GM18517 (cell line): ENCODE measurements around the gene ITGB2.

ENCODE experiments used
- ATAC-seq: cut with Tn5 transposase; IDR thresholded peaks from one replicate; pipeline ENCODE4 v1.9.1; 2021; ENCODE audit warnings: mild to moderate bottlenecking, moderate library complexity; ENCODE audit not compliant: unreplicated experiment

The ITGB2 gene

DNA sequence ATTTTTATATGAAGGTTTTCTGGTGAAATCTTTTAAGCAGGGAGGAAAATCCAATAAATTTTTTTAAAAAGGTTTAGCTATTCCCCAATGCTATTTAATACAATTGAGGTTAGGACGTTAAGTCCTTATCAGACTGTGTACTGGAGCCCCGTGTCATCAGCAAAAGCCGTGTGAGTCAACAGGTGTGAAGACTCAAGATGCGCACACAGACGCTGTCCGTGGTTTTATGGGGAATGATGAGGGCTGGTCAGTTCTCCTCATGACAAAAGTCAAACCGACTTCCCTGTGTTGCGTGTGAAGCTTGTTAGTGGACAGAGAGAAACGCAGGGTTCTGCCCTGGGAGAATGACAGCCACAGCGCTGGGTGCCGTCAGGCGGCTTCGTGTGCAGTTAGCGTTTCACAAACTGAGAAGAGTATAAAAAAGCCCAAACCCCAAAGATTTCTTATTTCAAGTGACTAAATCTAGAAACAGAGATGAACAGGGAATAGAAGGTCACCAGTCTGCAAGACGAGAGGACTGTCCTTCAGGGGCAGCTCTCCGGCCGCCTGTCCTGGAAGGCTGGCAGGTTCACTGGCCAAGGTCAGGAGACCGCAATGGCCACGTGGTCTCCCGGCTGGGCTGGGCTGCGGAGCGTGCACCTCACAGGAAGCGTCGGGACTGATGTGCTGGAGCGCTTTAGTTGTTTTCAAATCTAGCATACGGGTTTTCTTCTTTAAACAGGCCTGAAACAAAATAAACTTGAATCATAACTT lies 69.6 kb downstream of the ITGB2 start:
- ATAC-seq = no peak

DNA sequence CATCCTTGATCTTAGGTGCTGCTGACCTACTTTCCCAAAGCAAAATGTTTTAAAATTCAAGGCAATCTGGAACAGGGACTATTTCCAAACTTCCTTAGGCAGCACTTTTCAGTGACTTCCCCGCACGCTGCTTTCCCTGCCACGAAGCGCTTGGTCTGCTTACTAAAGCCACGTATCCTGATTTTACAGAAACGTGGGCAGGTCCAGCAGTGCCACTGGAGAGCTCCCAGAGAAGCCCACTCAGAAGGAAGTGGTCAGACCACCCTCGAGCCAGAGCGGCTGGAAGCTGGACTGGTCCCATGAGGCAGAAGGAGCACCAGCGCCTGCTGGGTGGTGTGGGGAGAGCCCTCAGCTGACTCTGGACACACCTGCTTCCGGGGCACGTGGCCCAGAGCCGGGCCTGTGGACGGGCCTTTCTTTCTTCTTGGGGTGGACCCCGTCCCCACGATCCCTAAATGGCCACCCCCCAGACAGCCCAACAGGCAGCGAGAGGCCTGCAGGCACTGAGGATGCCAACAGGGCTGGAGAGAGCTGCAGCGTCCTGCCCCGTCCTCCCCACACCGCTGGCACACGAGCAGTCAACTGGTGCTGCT lies 70.4 kb downstream of the ITGB2 start:
- no peak for ATAC-seq

DNA sequence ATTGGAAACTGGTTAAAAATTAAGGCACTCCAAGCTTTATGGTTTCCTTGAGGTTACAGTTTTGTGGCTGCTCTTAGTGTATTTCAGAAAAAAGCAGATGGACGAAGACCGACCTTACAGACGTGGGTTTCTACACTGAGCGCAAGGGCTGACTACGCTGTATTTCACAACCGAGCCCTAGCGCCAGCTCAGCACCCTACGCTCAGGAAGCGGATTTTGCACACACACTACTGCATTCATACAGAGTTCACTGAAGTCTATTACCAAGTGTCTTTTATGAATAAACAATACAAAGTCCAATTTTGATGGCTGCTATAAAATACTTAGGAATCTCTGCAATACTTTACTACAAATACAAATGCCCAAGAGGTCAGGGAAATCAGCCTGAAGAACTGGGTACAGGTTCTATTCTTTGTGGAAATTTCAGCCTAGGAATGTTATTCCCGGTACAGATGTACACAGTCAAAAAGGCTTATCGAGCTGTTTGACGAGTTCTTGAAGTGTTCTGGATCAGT lies 71.0 kb downstream of the ITGB2 start:
- ATAC-seq = no peak

DNA sequence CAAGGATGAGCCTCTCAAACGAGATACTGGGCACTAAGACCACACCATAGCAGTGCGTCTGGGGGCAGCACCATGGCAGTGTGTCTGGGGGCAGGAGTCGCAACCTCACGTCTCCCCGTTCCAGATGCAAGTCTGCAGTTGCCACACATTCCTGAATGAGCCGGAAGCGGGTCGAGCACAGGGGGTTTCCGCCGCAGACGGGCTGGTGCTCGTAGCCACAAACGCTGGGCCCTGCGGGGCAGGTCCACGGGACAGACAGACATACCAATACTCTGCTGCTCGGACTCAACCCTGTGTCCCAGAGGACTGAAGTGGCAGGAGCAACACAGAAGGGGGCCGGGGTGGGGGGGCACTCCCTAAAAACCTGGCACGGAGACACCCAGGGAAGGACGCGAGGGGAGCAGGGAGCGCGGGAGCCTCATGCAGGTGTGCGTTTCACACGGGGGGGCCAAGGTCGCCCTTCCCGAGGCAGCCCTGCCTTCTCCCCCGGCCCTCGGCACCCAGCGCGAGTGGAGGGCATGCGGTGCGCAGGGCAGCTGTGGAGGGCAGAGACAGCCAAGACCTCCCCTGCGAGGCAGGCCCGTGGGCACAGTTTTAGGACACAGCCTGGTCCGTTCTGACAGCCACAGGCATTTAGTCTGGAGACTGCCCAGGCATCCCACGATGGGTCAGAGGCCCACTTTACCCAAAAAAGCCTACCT lies 71.7 kb downstream of the ITGB2 start:
- ATAC-seq = no peak

DNA sequence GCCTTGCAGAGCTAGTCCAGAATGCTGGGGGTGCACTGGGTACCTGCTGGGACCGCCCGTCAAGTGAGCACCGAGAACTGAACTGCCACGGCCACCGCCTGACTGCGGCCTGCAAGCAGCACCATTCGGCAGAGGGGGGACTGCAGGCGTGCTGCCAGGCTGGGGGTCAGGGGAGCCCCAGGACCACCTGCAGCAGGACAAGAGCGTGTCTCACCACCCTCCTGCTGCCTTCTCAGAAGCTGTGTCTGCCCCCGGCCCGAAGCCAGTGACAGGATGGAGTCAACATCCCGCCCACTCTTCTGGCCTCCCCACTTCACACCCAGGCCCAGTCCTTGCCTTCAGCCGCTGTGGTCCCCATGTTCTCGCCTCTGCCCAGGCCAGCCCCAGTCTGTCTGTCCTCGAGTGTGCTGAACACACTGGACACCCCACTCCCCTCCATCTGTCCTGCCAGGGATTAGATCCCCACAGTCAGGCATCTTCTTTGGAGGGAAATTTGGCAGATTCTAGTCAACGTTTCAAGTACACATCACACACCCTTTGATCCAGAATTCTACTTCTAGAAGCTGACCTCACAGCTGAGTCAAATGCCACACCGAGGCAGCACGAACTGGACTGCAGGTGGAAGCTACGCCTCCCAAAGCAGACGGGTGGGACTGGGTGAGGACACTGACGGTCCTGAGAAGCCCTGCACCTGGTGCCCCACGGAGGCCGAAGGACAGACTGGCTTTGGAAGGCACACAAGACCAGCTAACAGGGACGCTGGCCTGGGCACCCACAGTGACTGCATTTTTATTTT lies 73.2 kb downstream of the ITGB2 start:
- ATAC-seq = no peak

DNA sequence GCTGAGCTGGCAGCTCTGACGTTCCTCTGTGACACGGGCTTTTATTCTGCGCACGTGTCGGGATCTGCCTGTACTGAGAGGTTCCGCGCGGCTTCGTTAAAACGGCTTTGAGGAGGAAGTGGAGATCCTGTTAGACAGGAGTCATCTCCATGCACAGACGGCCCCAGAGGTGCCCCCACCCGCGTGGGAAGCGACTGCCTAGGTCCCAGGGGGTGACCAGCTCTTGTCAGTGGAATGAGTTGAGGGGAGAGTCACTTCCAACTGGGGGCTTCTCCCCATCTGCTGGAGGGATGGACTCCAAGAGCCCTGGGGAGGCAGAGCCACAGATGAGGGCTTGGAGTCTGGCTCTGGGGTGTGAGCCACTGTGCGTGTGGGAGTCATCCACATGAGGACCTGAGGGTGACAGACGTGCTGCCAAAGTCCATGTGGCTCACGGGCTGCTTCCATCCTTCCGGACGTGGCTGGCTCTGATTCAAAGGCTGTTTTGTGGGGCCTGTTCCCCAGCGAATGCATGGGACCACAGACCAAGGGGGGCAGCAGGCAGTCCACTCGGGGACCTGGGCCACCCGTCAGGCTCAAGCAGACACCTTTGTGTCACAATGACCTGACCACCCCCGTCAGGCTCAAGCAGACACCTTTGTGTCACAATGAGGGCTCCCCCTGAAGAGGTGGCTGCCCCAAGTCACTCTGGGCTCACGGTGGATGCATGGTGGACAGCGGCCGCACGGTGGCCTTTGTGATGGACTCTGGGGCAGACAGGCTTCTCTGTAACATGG lies 74.0 kb downstream of the ITGB2 start:
- ATAC-seq = no peak

DNA sequence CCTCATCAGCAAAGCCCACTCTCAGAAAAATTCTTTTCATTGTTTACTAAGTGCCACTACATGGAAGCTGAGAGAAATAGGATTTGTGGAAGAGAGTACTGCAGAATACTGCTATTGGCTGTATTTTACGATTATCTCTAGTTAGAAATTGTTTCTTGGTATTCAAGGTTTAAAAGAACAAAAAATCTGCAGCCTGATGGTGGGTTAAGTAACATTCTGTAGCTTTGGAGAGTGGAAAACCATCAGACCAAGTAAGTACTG lies 74.5 kb downstream of the ITGB2 start:
- no peak for ATAC-seq

DNA sequence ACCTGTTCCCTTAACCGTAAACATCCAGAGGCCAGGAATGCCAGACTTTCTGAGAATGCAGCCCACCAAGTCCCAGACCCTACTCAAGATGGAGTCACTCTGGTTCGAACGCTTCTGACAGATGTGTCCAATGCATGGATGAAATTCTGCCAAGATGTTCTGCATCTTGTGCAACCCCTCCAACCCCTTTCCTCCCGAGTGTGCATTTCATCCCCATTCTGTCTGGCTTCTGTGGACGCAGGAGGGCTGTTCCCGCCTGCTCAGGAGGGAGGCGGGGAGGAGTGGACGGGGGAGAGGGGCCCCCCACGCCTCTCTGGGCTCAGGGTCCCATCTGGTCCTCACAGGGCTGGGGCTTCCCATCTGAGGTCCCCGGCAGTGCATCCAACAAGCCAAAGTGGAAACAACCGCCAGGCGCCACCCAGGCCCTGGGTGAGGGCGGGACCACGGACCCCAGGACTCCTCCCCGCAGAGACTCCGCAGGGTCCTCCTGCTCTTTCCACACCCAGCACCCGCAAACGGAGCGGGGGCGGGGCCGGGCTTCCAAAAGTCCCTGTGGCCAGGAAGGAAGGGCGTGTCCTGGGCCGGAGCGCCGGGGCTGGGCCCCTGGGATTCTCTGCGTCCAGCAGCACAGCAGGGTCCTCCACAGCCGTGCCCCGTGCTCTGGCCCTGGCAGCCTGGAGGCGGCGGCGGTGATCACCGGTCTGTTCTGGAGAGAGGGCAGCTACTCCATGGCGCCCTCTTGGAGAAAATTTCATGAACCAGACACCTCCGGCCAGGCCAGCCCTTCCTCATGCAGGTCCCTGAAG lies 75.1 kb downstream of the ITGB2 start:
- no peak for ATAC-seq

DNA sequence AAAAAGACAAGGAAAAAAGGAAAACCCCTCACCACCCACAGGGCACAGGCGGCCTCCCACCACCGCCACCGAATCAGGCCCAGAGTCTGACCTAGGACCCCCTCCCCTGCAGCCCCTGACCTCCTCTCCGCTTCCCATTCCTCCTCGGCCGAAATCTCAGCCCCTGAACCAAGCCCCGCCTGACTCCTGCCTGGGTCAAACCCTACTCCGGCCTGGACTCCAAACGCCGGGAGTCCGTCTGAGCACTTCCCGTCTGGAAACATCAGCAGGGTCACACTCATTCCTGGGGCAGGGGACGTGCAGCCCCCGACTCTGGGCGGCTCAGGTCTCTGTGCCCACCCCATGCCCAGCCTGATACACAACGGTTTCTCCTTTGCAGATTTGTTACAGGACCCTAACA lies 76.4 kb downstream of the ITGB2 start:
- no peak for ATAC-seq

DNA sequence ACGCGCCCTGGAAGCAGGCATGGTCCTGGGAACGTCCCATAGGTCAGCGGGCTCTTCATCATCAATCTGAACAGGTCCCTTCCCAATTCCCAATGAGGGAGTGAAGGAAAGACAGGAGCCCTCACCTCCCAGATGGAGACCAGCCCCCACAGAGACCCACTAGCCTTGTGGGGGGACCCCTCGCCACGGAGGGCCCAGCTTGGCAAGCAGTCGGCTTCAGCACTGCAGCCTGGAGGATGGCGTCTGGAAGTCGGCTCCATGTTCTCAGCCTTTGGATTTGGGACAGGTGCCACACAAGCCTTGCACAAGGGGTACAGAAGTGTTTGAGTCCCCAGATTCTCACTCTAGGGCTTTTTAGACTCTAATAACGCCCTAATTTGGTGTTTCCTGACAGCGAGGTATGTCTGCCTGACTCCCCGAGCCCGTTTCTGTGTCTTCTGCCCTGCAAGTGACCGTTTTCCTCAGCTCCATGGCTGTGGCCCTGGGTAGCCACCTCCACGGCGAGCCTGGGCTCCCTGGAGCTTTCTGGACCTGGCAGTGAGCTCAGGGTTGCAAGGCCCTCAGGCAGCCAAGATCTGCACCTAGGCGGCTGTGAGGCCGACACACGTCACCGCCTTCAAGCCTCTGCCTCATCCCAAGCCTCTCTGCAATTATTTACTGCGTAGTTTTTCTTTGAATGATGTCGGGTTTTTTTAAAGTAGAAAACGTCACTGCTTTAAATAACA lies 77.8 kb downstream of the ITGB2 start:
- no peak for ATAC-seq

DNA sequence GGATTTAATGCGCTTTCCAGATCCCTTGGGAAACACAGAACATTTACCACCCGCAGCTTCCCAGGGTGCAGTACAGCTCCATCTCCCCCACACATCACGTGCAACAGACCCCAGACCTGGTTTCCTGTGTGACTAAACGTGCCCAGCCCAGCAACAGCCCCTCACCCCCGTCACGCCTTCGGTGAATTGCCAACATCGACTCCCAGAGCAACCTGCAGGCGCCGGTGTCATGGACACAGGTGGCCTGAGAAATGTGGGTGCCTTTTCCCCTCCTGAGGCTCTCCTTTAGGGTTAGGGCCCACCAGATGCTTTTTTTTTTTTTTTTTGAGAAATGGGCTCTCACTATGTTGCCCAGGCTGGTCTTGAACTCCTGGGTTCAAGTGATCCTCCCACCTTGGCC lies 78.6 kb downstream of the ITGB2 start:
- ATAC-seq = no peak

DNA sequence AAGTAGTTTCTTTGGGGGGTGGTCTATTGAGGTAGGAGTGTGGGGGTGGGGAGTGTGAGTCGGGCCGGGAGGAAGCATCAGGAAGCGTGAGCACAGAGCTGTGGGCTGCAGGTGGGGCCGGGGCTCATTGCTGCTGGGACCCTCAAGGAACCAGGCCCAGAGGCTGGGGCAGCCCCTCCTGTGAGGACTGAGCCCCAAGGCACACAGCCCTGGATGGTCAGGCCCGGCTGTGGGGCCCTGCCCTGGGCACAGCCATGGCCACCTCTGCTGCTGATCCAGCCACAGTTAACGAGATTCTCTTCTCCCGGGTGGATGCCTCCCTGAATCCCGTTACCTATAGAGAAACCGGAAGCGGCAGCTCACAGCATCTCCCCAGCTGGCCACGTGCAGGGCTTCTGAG lies 79.9 kb downstream of the ITGB2 start:
- ATAC-seq = no peak

DNA sequence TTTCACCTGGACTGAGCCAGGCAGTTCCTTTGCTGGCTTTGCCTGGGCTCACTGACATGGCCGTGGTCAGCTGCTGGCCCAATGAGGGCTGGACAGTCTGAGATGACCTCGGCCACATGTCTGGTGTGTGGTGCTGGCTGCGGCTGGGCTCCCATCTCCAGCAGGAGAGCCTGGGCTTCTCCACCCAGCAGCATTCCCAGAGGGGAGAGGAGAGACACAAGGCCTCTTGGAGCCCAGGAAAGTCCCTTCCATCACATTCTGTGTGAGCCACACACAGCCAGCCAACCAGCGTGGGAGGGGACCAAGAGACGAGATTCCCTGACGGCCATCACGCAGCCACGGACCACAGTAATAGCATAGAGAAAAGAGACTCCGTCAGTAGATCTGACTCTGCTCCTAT lies 81.7 kb downstream of the ITGB2 start:
- ATAC-seq = no peak

DNA sequence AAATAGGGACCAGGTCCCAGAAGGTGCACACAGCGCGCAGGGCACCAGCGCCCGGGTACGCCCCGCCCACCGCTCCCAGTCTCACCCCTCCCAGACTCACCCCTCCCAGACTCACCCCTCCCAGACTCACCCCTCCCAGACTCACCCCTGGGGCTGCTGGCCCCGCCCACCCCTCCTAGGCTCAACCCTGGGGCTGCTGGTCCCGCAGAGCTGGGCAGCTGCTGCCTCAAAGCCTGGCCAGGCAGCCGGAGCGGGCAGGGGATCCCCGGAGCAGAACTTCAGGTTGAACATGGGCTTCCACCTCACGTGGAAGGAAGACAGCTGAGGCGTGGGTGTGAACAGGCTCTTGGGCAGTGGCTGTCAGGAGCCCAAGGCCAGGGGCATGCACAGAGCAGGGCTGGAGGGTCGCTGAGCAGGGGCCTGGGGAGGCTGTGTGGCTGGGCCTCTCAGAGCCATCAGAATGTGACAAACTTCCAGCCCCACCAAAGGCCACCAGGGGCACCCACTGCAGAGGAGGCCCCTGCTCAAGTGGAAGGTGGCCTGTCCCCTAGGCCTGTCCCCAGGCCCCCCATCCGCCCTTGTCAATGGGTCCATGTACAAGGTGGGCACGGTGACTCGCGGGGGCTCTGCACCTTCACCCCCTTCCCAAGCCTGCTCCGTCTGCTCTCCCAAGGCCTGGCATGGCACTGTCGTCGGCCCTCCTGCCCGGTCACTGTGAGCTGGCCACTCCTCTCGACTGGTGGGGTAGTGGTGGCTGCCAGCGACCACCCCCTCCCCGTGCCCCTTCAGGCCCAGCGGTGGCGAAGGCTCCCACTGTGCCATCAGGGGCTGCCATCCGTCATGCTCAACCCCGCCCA lies 82.4 kb downstream of the ITGB2 start:
- no peak for ATAC-seq

DNA sequence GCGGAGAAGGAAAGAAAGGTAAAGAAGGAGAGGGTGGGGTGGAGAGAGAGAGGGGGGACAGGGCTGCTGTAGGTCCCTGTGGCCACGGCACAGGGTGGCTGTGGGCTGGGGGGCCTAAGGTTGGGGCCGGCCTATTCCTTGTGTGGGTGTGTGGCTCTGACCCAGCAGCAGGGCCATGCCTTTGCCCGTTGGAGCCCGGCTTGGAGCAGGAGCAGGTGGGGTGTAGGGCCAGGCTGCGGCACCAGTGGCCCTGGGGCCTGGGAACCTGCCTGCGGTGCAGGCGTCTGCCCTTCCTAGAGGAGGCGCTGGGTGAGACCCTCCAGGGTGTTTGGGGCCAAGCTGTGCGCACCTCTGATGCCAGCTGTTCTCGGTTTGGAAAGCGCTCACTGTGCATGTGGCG lies 83.2 kb downstream of the ITGB2 start:
- ATAC-seq = no peak

DNA sequence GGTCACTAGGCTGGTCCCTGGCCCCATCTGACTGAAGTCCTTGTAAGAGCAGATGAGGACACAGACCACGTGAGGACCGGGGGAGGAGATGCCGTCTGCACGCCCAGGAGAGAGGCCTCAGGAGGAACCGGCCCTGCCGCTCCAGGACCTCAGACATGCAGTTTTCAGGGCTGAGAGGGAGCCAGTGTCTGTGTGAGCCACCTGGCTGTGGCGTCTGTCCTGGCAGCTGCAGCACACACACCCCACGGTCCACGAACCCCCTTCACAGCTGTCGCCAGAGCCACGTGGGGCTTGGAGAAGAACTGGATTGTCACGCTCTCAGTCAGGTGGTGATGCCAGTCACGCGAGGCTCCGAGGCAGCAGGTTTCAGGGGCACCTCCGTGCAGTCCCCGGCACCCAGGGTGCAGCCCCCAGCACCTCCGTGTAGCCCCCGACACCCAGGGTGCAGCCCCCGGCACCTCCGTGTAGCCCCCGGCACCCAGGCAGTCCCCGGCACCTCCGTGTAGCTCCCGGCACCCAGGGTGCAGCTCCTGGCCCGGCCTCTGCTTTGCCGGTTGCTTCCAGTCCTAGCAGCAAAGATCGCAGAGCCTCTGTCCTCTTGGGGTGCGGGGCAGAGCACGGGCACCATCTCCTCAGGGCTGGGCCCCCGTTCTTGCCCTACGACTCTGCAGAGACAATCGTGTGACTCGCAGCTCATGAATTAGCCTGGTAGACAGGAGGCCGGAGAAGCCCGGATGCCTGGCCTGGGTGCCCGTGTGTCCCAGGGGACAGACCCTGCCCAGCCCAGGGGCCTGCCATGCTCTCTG lies 83.8 kb downstream of the ITGB2 start:
- no peak for ATAC-seq

DNA sequence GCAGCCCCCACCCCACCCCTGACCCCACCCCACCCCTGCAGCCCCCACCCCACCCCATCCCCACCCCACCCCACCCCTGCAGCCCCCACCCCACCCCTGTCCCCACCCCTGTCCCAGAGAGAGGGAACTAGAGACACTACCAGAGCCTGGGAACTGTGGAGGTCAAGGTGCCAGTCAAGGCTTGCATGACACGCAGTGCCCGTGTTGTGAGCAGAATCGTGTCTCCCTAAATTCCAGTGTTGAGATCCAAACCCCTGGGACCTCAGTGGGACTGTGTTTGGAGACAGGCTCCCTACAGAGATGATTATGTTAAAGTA lies 84.4 kb downstream of the ITGB2 start:
- ATAC-seq = no peak
